Stomach smooth muscle (tissue), 2 donors: ENCODE data around the gene ASB7.
A peak's percentile ranks its signal among the peaks of the same experiment; 100 is the strongest.

ENCODE experiments used
- H3K27ac ChIP-seq: one replicate; pipeline ENCODE4 v1.7.0; 2013; ENCODE audit warnings: mild to moderate bottlenecking, low read length, inconsistent platforms
- H3K27me3 ChIP-seq, 2 donors: one replicate each; pipeline ENCODE4 v1.7.0; 2013; ENCODE audit warnings: low read length in 2 of 2; ENCODE audit not compliant: insufficient read depth in 2 of 2, control insufficient read depth in 1 of 2
- H3K36me3 ChIP-seq, 2 donors: one replicate each; pipeline ENCODE4 v1.7.0; 2013; ENCODE audit warnings: low read length in 2 of 2; ENCODE audit not compliant: control insufficient read depth in 2 of 2, insufficient read depth in 2 of 2
- H3K4me1 ChIP-seq: one replicate; pipeline ENCODE4 v1.7.0; 2013; ENCODE audit warnings: low read length; ENCODE audit not compliant: control insufficient read depth, insufficient read depth
- H3K4me3 ChIP-seq, 2 donors: one replicate each; pipeline ENCODE4 v1.7.0; 2013; ENCODE audit warnings: low read length in 2 of 2
- H3K9ac ChIP-seq, 2 donors: one replicate each; pipeline ENCODE4 v1.7.0; 2013; ENCODE audit warnings: low read length in 2 of 2, mild to moderate bottlenecking in 1 of 2
- H3K9me3 ChIP-seq, 2 donors: one replicate each; pipeline ENCODE4 v1.7.0; 2013; ENCODE audit warnings: low read length in 2 of 2; ENCODE audit not compliant: control insufficient read depth in 2 of 2
- donor health status: healthy.
- donor health status: Pancreatic carcinoma.

ASB7 gene

GRCh38 chr15:100602064-100602822 is at the start of gene ASB7, which contains the start of gene LINS1:
ASB7 (plus strand) TSS chr15:100602589; CDS start chr15:100612217, 9,628 bp downstream.
LINS1 (minus strand) TSS chr15:100602184; CDS start chr15:100580842, 21,342 bp downstream.
- peaks cover 15% of the 10 kb centered on the region for H3K4me1 ChIP-seq
- no peaks in the 10 kb centered on the region for H3K27me3 ChIP-seq
- H3K4me3 ChIP-seq, result peak within 1 kb of the TSS; percentile 83 to 99
- peak within 1 kb of the TSS; percentile 84 to 97 for H3K9ac ChIP-seq
- no peaks in the 10 kb centered on the region for H3K36me3 ChIP-seq
- no peaks in the 10 kb centered on the region for H3K9me3 ChIP-seq
- H3K27ac ChIP-seq, result peak within 1 kb of the TSS; percentile 62

DNA sequence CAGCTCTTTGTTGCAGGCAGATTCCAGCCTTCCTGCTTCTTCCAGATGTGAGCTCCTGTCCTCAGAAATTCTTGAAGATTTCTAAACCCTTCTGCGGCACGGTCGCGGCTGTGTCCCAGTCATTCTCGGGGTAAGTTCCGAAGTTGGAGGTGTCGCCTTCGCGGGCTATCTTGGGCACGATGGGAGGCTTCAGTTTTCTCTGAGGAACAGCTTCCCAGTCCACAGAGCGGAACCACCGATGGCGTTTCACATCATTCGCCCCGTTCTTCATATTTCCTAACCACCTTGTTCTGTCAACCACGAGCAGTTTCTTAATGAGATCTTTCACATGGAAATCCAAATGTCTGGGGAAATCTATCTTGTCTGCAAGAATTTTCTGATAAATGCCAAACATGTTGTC is 48.9 kb upstream of the ASB7 start:
- Histone ChIP-seq H3K27me3 (no peaks in the 10 kb centered on the region), H3K27ac (no peak overlapping the region), H3K9me3 (no peaks in the 10 kb centered on the region), H3K4me3 (no peak overlapping the region), H3K9ac (no peak overlapping the region), H3K4me1 (no peaks in the 10 kb centered on the region), H3K36me3 (no peaks in the 10 kb centered on the region)

GRCh38 chr15:100558771-100559254 is 43.6 kb upstream of the ASB7 start:
- H3K9ac ChIP-seq, result no peak overlapping the region
- H3K27ac ChIP-seq, result no peak overlapping the region
- H3K4me3 ChIP-seq, result no peak overlapping the region
- H3K36me3 ChIP-seq, result no peaks in the 10 kb centered on the region
- no peaks in the 10 kb centered on the region for H3K4me1 ChIP-seq
- no peaks in the 10 kb centered on the region for H3K9me3 ChIP-seq
- no peaks in the 10 kb centered on the region for H3K27me3 ChIP-seq

DNA sequence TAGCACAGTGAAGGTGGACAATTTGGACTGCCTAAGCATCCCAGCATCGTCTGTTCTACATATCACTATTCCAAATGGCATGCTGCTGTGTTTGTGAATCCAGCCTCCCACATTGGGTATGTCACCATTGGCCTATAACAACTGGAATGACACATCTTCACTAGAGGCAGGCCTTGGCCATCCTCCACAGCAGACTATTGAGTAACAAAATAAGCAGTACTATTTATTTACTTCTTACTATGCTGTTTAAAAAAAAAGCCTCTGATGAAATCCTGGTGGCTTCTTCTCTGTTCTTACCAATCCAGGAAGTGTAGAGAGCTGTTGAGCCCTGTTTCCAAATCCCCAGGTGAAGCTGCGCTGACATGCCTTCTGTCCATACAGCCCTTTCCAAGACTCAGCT is 43.1 kb upstream of the ASB7 start:
- Histone ChIP-seq H3K4me1 (no peaks in the 10 kb centered on the region), H3K9me3 (no peaks in the 10 kb centered on the region), H3K4me3 (no peak overlapping the region), H3K9ac (no peak overlapping the region), H3K27ac (no peak overlapping the region), H3K36me3 (no peaks in the 10 kb centered on the region), H3K27me3 (no peaks in the 10 kb centered on the region)

GRCh38 chr15:100560323-100560722 is 42.1 kb upstream of the ASB7 start:
- Histone ChIP-seq H3K27me3 (no peaks in the 10 kb centered on the region), H3K27ac (no peak overlapping the region)

GRCh38 chr15:100565591-100565990 is 36.8 kb upstream of the ASB7 start:
- Histone ChIP-seq H3K27ac (no peak overlapping the region), H3K4me3 (no peak overlapping the region), H3K36me3 (peaks cover 0 to 8% of the 10 kb centered on the region in 2 donors), H3K9ac (no peak overlapping the region), H3K9me3 (no peaks in the 10 kb centered on the region), H3K27me3 (no peaks in the 10 kb centered on the region), H3K4me1 (no peaks in the 10 kb centered on the region)

More at GRCh38 chr15:100560323-100560722, 42.1 kb upstream of the ASB7 start:
- H3K9me3 ChIP-seq, result no peaks in the 10 kb centered on the region
- H3K4me3 ChIP-seq, result no peak overlapping the region
- no peaks in the 10 kb centered on the region for H3K36me3 ChIP-seq
- H3K4me1 ChIP-seq, result no peaks in the 10 kb centered on the region
- no peak overlapping the region for H3K9ac ChIP-seq

GRCh38 chr15:100566850-100567628 is 35.4 kb upstream of the ASB7 start:
- H3K27me3 ChIP-seq, result no peaks in the 10 kb centered on the region
- no peak overlapping the region for H3K4me3 ChIP-seq
- peaks cover 6 to 10% of the 10 kb centered on the region in 2 donors for H3K36me3 ChIP-seq
- H3K4me1 ChIP-seq, result no peaks in the 10 kb centered on the region
- H3K9ac ChIP-seq, result no peak overlapping the region
- no peaks in the 10 kb centered on the region for H3K9me3 ChIP-seq
- no peak overlapping the region for H3K27ac ChIP-seq

GRCh38 chr15:100569391-100569790 is 33.0 kb upstream of the ASB7 start:
- peaks cover 10 to 16% of the 10 kb centered on the region in 2 donors for H3K36me3 ChIP-seq
- H3K27me3 ChIP-seq, result no peaks in the 10 kb centered on the region
- H3K27ac ChIP-seq, result no peak overlapping the region

GRCh38 chr15:100570275-100570674 is 32.1 kb upstream of the ASB7 start:
- Histone ChIP-seq H3K4me1 (no peaks in the 10 kb centered on the region), H3K9ac (no peak overlapping the region), H3K36me3 (peaks cover 10 to 16% of the 10 kb centered on the region in 2 donors), H3K27ac (no peak overlapping the region), H3K4me3 (no peak overlapping the region), H3K9me3 (no peaks in the 10 kb centered on the region), H3K27me3 (no peaks in the 10 kb centered on the region)

More at GRCh38 chr15:100569391-100569790, 33.0 kb upstream of the ASB7 start:
- Histone ChIP-seq H3K4me3 (no peak overlapping the region), H3K9me3 (no peaks in the 10 kb centered on the region), H3K4me1 (no peaks in the 10 kb centered on the region), H3K9ac (no peak overlapping the region)

- Histone ChIP-seq H3K4me3 (no peak overlapping the region), H3K9me3 (no peaks in the 10 kb centered on the region), H3K36me3 (peaks cover 10 to 16% of the 10 kb centered on the region in 2 donors), H3K27ac (no peak overlapping the region), H3K27me3 (no peaks in the 10 kb centered on the region), H3K9ac (no peak overlapping the region), H3K4me1 (no peaks in the 10 kb centered on the region)
Measured at GRCh38 chr15:100570735-100571313, 31.6 kb upstream of the ASB7 start.
